ENCODE data around the gene KRT3. TPM values are rescaled to one million over a fixed set of nuclear protein-coding genes. Genes with fewer than 3 reads are reported as not detected.

The KRT3 gene
- total RNA-seq, 1 experiment from 2014 or later: not detected

GRCh38 chr12:52778833-52779232 is 17.1 kb downstream of the KRT3 start:
- Histone ChIP-seq H3K36me3 (ENCODE audit: control insufficient read depth in 1 of 2, insufficient read depth in 2 of 2, low read length in 2 of 2) (no peaks in the 10 kb centered on the region), H3K9ac (ENCODE audit: low read length) (no peak overlapping the region), H3K4me1 (ENCODE audit: control insufficient read depth in 1 of 2, insufficient read depth in 2 of 2, low read length in 2 of 2) (no peaks in the 10 kb centered on the region), H3K4me3 (replicated peaks in 1 of 2; ENCODE audit: low read depth in 1 of 2, low read length in 2 of 2) (no peak overlapping the region), H3K27me3 (ENCODE audit: insufficient read depth, low read length) (peaks cover 30% of the 10 kb centered on the region), H2AFZ (ENCODE audit: low read depth, low read length, poor library complexity, severe bottlenecking) (no peak overlapping the region), H3K9me2 (ENCODE audit: insufficient read depth) (no peaks in the 10 kb centered on the region), H3K9me3 (ENCODE audit: control insufficient read depth in 1 of 2, insufficient read depth in 1 of 2, low read depth in 1 of 2, low read length in 2 of 2) (no peaks in the 10 kb centered on the region), H3K79me2 (ENCODE audit: insufficient read depth, low read length) (no peaks in the 10 kb centered on the region), H4K20me1 (ENCODE audit: insufficient read depth) (no peaks in the 10 kb centered on the region), H3K27ac (ENCODE audit: low read depth, low read length) (no peak overlapping the region), H3K4me2 (ENCODE audit: low read length) (no peak overlapping the region)
- ChIA-PET RAD21 (ENCODE audit: low non-redundant PET in 1 of 2, low total read pairs in 2 of 2, uncharacterized antibody in 2 of 2, unreplicated experiment in 2 of 2) (no interaction called here), CTCF (no interaction called here), POLR2A (no interaction called here)
- intact Hi-C loops (cut with micrococcal nuclease): no loop called here
- TF ChIP-seq ZNF274 (IDR thresholded peaks at IDR 0.05; ENCODE audit: low read depth, low read length): no peak
- TF ChIP-seq SRF (IDR thresholded peaks at IDR 0.05; ENCODE audit: low read depth): no peak
- no TSS peak for BruUV-seq (replicated peaks)
- DNase-seq (ENCODE audit: low read depth, low spot score) (no peak), ATAC-seq (no peak)

GRCh38 chr12:52777566-52777965 is 18.4 kb downstream of the KRT3 start:
- Histone ChIP-seq H3K9me2 (ENCODE audit: insufficient read depth) (no peaks in the 10 kb centered on the region), H3K4me2 (ENCODE audit: low read length) (no peak overlapping the region), H3K27me3 (ENCODE audit: insufficient read depth, low read length) (peaks cover 39% of the 10 kb centered on the region; the same call in 1 of the 2 replicates), H2AFZ (ENCODE audit: low read depth, low read length, poor library complexity, severe bottlenecking) (no peak overlapping the region), H3K27ac (ENCODE audit: low read depth, low read length) (no peak overlapping the region), H3K4me3 (replicated peaks in 1 of 2; ENCODE audit: low read depth in 1 of 2, low read length in 2 of 2) (no peak overlapping the region), H3K9me3 (ENCODE audit: control insufficient read depth in 1 of 2, insufficient read depth in 1 of 2, low read depth in 1 of 2, low read length in 2 of 2) (no peaks in the 10 kb centered on the region), H3K9ac (ENCODE audit: low read length) (no peak overlapping the region), H3K36me3 (ENCODE audit: control insufficient read depth in 1 of 2, insufficient read depth in 2 of 2, low read length in 2 of 2) (no peaks in the 10 kb centered on the region), H3K79me2 (ENCODE audit: insufficient read depth, low read length) (no peaks in the 10 kb centered on the region), H3K4me1 (ENCODE audit: control insufficient read depth in 1 of 2, insufficient read depth in 2 of 2, low read length in 2 of 2) (no peaks in the 10 kb centered on the region), H4K20me1 (ENCODE audit: insufficient read depth) (no peaks in the 10 kb centered on the region)
- ChIA-PET POLR2A (interaction anchor here (0.7 kb wide), 1 partner anchor 11 kb away, joined by 3 read pairs; no protein-coding TSS in a partner anchor), CTCF (no interaction called here), RAD21 (ENCODE audit: low non-redundant PET in 1 of 2, low total read pairs in 2 of 2, uncharacterized antibody in 2 of 2, unreplicated experiment in 2 of 2) (no interaction called here)
- no peak for ATAC-seq
- no peak for DNase-seq (ENCODE audit: low read depth, low spot score)
- BruUV-seq (replicated peaks): no TSS peak
- TF ChIP-seq FOSL1 (IDR thresholded peaks at IDR 0.05; ENCODE audit: low read depth) (no peak), JUND (IDR thresholded peaks at IDR 0.05) (no peak), POLR2AphosphoS5 (IDR thresholded peaks at IDR 0.05; ENCODE audit: low read depth, low read length) (no peak)
- intact Hi-C loops (cut with micrococcal nuclease): no loop called here

Data from HCT116 (cell line).